ENCODE data around the gene MICAL2. TPM values are rescaled to one million over a fixed set of nuclear protein-coding genes. Genes with fewer than 3 reads are reported as not detected.

MICAL2 gene
- total RNA-seq, 1 experiment from 2014 or later, result 62.9 TPM

DNA sequence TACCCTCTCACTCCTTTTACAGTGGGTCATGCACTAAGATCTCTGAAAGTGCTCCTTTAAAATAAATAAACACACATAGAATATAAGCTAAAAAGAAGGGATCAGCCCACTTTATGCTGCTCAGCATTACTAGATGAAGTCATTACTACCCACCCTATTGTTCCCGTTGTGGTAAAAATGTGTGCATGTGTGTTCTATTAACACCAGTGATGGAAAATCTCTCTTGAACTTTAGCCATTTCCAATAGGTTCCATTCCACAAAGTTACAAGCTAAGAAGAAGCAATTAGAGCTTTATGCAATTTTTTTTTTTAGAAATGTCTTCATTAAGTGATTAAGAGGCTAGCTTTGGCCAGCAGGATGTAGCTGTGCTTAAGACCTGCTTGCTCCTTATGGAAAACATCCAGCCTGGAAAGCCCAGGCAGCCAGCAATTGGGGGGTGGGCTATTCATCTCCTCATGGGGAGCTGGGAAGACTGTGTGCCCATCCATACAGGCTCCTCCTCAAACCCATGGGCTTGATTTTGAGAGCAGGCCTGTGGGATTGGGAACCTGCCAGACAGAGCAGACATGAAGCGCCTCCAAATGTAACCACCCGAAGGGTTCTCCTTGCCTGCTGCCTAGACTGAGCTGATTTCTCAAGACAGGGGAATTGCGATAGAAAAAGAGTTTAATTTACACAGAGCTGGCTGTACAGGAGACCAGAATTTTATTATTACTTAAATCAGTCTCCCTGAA is 174.1 kb downstream of the MICAL2 start:
- no peaks in the 10 kb centered on the region for H3K9me3 ChIP-seq (ENCODE audit: low read length)
- peaks cover 10% of the 10 kb centered on the region for H3F3A ChIP-seq (ENCODE audit: low read length, unreplicated experiment)
- peaks cover 74% of the 10 kb centered on the region for H3K4me1 ChIP-seq (ENCODE audit: insufficient read depth, low read length)
- H3K4me2 ChIP-seq (ENCODE audit: low read length), result peak overlapping the region; percentile 72
- no TSS peak for BruUV-seq (replicated peaks)
- no peaks in the 10 kb centered on the region for H3K36me3 ChIP-seq (ENCODE audit: low read depth, low read length)
- peaks cover 3% of the 10 kb centered on the region; the same call in 1 of the 2 replicates for H3K79me2 ChIP-seq (ENCODE audit: low read length)
- POLR2A ChIA-PET (ENCODE audit: unreplicated experiment), result interaction anchor here (0.7 kb wide), 1 partner anchor 121 kb away, joined by 4 read pairs; no protein-coding TSS in a partner anchor
- peak overlapping the region; percentile 99 for H3K27ac ChIP-seq (ENCODE audit: low read length)
- TF ChIP-seq EZH2 (IDR thresholded peaks at IDR 0.05; ENCODE audit: low read length, unreplicated experiment) (no peak), EZH2phosphoT487 (IDR thresholded peaks at IDR 0.05; ENCODE audit: borderline replicate concordance, low read length) (no peak)
- TF ChIP-seq, protein P1, sequence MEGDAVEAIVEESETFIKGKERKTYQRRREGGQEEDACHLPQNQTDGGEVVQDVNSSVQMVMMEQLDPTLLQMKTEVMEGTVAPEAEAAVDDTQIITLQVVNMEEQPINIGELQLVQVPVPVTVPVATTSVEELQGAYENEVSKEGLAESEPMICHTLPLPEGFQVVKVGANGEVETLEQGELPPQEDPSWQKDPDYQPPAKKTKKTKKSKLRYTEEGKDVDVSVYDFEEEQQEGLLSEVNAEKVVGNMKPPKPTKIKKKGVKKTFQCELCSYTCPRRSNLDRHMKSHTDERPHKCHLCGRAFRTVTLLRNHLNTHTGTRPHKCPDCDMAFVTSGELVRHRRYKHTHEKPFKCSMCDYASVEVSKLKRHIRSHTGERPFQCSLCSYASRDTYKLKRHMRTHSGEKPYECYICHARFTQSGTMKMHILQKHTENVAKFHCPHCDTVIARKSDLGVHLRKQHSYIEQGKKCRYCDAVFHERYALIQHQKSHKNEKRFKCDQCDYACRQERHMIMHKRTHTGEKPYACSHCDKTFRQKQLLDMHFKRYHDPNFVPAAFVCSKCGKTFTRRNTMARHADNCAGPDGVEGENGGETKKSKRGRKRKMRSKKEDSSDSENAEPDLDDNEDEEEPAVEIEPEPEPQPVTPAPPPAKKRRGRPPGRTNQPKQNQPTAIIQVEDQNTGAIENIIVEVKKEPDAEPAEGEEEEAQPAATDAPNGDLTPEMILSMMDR (conservative IDR thresholded peaks at IDR 0.05; ENCODE audit: low read depth, low read length), result no peak
- DNase-seq (no peak), ATAC-seq (no peak)
- H3K27me3 ChIP-seq (ENCODE audit: low read length), result no peaks in the 10 kb centered on the region
- CTCF ChIA-PET, result interaction anchor here (0.6 kb wide), 1 partner anchor 349 kb away, joined by 4 read pairs; no protein-coding TSS in a partner anchor
- H3K4me3 ChIP-seq (ENCODE audit: low read length), result peak overlapping the region; percentile 48
- H2AFZ ChIP-seq (ENCODE audit: low read length), result peak overlapping the region; percentile 72
- H3K9ac ChIP-seq (ENCODE audit: low read length), result peak overlapping the region; percentile 63
- H3K9me2 ChIP-seq (replicated peaks; ENCODE audit: low read length), result no peaks in the 10 kb centered on the region
- H4K20me1 ChIP-seq (ENCODE audit: low read length), result no peaks in the 10 kb centered on the region
- intact Hi-C loops (cut with micrococcal nuclease), result loop anchor here (5.0 kb wide), 6 partner anchors 47 to 678 kb away; partner anchors contain the start of gene PARVA

GRCh38 chr11:12285106-12285505 is 174.7 kb downstream of the MICAL2 start:
- POLR2A ChIA-PET (ENCODE audit: unreplicated experiment), result interaction anchor here (0.7 kb wide), 1 partner anchor 121 kb away, joined by 4 read pairs; no protein-coding TSS in a partner anchor
- peaks cover 3% of the 10 kb centered on the region; the same call in 1 of the 2 replicates for H3K79me2 ChIP-seq (ENCODE audit: low read length)
- ATAC-seq, result peak; percentile 8
- TF ChIP-seq, protein P1 (conservative IDR thresholded peaks at IDR 0.05; ENCODE audit: low read depth, low read length), result no peak
- TF ChIP-seq EZH2phosphoT487 (IDR thresholded peaks at IDR 0.05; ENCODE audit: borderline replicate concordance, low read length) (no peak), EZH2 (IDR thresholded peaks at IDR 0.05; ENCODE audit: low read length, unreplicated experiment) (no peak)
- no peaks in the 10 kb centered on the region for H3K9me2 ChIP-seq (replicated peaks; ENCODE audit: low read length)
- peak; percentile 88 for DNase-seq
- BruUV-seq (replicated peaks), result no TSS peak
- peak overlapping the region; percentile 63 for H3K9ac ChIP-seq (ENCODE audit: low read length)
- no peaks in the 10 kb centered on the region for H3K9me3 ChIP-seq (ENCODE audit: low read length)
- H3K4me3 ChIP-seq (ENCODE audit: low read length), result peak overlapping the region; percentile 48
- peaks cover 10% of the 10 kb centered on the region for H3F3A ChIP-seq (ENCODE audit: low read length, unreplicated experiment)
- H3K4me1 ChIP-seq (ENCODE audit: insufficient read depth, low read length), result peaks cover 74% of the 10 kb centered on the region
- H3K36me3 ChIP-seq (ENCODE audit: low read depth, low read length), result no peaks in the 10 kb centered on the region
- peak overlapping the region; percentile 72 for H3K4me2 ChIP-seq (ENCODE audit: low read length)
- H3K27ac ChIP-seq (ENCODE audit: low read length), result peak overlapping the region; percentile 99
- H2AFZ ChIP-seq (ENCODE audit: low read length), result peak overlapping the region; percentile 72
- CTCF ChIA-PET, result no interaction called here
- no peaks in the 10 kb centered on the region for H3K27me3 ChIP-seq (ENCODE audit: low read length)
- H4K20me1 ChIP-seq (ENCODE audit: low read length), result no peaks in the 10 kb centered on the region
- intact Hi-C loops (cut with micrococcal nuclease), result loop anchor here (5.0 kb wide), 3 partner anchors 92 to 677 kb away; partner anchors contain the start of gene PARVA

Measured in PC-3 (cell line).